Measurements from ENCODE around the gene PFKFB4. TPM values are rescaled to one million over a fixed set of nuclear protein-coding genes. Genes with fewer than 3 reads are reported as not detected.

The PFKFB4 gene
- total RNA-seq, 1 donor from 2014 or later: 19.4 TPM

DNA sequence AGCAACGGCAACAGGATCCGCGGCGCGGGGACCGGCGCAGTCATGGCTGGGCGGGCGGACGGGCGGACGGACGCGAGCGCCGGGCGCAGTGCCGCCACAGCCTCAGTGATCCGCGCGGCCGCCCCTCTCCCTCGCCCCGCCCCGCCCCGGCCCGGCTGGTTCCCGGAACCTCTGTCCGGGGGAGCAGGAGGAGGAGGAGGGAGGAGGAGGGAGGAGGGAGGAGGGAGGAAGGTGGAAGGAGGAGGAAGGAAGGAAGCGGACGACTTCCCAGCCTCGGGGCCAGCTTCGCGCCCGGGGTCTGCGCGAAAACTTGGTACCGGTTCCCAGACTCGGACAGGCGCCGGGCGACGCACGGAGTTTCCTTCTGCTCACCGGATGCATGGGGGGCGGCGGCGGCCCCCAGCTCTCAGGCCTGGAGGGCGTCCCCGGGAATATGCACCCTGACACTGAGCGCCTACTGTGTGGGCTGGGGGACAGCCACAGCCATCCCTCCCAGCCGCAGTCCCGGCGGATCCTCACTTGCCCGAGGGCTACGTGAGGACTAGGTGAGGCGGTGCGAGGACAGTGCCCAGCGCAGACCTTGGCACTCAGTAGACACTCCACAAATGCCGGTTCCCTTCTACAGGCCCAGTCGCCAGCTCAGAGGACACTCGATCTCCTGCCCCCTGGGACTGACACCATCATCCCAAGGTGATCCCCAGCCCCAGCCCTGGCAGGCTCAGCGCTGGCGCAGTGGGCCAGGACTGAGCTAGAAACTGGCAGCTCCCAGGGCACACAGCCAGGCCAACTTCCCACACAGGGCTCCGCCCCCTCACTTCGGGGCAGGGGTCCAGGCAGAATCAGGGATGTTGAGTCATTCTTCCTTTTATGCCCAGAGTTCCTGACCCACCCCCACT lies 52.3 kb downstream of the PFKFB4 start, which contains the start of gene SHISA5:
Gene SHISA5, minus strand, starts transcription at position 124 of the 896 bp plus-strand sequence. Its CDS starts 80 bp downstream, at position 44.
- TF ChIP-seq, protein P1, sequence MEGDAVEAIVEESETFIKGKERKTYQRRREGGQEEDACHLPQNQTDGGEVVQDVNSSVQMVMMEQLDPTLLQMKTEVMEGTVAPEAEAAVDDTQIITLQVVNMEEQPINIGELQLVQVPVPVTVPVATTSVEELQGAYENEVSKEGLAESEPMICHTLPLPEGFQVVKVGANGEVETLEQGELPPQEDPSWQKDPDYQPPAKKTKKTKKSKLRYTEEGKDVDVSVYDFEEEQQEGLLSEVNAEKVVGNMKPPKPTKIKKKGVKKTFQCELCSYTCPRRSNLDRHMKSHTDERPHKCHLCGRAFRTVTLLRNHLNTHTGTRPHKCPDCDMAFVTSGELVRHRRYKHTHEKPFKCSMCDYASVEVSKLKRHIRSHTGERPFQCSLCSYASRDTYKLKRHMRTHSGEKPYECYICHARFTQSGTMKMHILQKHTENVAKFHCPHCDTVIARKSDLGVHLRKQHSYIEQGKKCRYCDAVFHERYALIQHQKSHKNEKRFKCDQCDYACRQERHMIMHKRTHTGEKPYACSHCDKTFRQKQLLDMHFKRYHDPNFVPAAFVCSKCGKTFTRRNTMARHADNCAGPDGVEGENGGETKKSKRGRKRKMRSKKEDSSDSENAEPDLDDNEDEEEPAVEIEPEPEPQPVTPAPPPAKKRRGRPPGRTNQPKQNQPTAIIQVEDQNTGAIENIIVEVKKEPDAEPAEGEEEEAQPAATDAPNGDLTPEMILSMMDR (IDR thresholded peaks at IDR 0.05; ENCODE audit: unreplicated experiment): no peak
- Mint-ChIP-seq H3K36me3 (peaks cover 6% of the 10 kb centered on the region), H3K9me3 (no peaks in the 10 kb centered on the region)

DNA sequence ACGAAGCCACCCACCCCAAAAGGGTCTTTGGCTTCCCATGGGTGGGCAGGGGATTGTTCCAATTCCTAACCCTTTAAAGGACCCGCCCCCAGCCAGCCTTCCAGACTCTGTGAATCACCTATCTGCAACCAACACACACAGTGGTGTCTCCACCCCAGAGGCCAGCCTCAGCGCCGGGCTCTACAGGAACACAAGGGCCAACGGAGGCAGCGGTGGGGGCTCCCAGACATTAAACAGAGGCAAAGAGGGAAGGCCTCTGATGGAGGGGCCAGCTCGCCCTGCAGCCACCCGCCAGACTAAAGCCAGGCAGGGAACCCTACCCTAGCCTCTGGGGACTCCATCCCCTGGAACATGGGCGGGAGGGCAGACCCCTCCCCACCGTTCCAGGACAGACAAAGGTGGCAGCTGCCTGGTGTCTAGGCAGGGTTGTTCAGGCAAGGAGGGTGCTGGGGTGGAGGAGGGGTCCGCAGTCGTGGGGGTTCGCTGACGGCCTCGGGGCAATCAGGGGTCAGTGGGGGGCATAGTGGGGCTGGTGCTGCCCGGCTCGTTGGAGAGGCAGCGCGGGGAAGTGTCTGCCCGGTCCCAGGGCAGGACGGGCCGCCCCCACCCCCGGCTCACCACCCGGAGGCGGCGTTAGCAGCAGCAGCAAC lies 53.1 kb downstream of the PFKFB4 start:
- no peaks in the 10 kb centered on the region for H3K9me3 Mint-ChIP-seq
- H3K36me3 Mint-ChIP-seq: peaks cover 8% of the 10 kb centered on the region
- TF ChIP-seq, protein P1 (IDR thresholded peaks at IDR 0.05; ENCODE audit: unreplicated experiment): no peak
- DNase-seq (ENCODE audit: low spot score in 2 of 2, unreplicated experiment in 2 of 2): peak in 1 of 2 experiments; percentile 45
- no peaks in the 10 kb centered on the region for H3K27me3 Mint-ChIP-seq (ENCODE audit: low read depth)
- H3K27ac Mint-ChIP-seq: peak overlapping the region; percentile 73
- H3K4me1 Mint-ChIP-seq: peaks cover 31% of the 10 kb centered on the region
- H3K4me3 Mint-ChIP-seq: peak overlapping the region; percentile 81

More for the DNA sequence above, 52.3 kb downstream of the PFKFB4 start, which contains the start of gene SHISA5:
- Mint-ChIP-seq H3K4me1 (peaks cover 31% of the 10 kb centered on the region), H3K4me3 (peak within 1 kb of the TSS; percentile 81), H3K27ac (peak within 1 kb of the TSS; percentile 73), H3K27me3 (ENCODE audit: low read depth) (no peaks in the 10 kb centered on the region)
- DNase-seq (ENCODE audit: low spot score in 2 of 2, unreplicated experiment in 2 of 2): peak; percentile 39 to 67

DNA sequence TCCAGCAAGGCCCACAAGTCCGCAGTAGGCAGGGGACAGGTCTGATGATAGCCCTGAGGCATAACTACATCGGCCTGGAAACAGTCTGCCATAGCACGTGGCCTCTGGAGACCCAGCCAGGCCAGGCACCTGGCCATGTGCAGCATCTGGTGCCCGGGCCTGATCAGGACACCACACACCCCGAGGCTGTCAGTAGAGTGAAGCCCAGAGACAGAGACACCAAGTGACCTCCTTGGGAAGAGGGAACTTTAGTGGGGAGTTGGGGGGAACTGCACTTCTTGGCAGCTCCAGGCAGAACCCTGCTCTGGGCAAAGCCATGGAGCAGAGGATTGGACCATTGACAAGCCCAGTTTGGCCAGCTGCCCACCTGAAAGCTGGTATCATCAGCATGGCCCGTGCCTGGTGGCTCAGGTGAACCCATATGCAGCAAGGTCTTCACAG lies 53.9 kb downstream of the PFKFB4 start:
- no peak overlapping the region for H3K27ac Mint-ChIP-seq
- H3K4me3 Mint-ChIP-seq: peak overlapping the region; percentile 81
- TF ChIP-seq, protein P1 (IDR thresholded peaks at IDR 0.05; ENCODE audit: unreplicated experiment): no peak
- peaks cover 3% of the 10 kb centered on the region for H3K9me3 Mint-ChIP-seq
- DNase-seq (ENCODE audit: low spot score in 2 of 2, unreplicated experiment in 2 of 2): no peak
- H3K4me1 Mint-ChIP-seq: peaks cover 29% of the 10 kb centered on the region
- H3K36me3 Mint-ChIP-seq: peaks cover 14% of the 10 kb centered on the region
- no peaks in the 10 kb centered on the region for H3K27me3 Mint-ChIP-seq (ENCODE audit: low read depth)

DNA sequence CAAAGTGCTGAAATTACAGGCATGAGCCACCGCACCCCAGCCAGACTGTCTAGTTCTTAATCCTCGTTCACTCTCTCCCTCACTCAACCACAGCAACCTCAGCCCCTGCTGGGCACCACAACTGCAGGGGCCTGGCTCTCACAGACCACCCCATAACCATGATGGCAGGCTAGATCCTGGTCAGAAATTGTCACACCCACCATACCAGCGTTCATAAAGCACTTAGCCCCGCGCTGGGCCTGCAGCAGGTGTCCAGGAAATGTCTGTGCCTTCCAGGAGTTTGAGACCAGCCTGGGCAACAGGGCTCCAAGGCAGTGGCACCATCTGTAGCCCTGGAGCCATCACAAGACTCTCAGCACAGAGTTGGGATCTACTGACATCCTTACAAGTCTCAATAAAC lies 54.5 kb downstream of the PFKFB4 start:
- Mint-ChIP-seq H3K36me3 (peaks cover 16% of the 10 kb centered on the region), H3K4me3 (peak overlapping the region; percentile 81), H3K4me1 (peaks cover 23% of the 10 kb centered on the region), H3K27ac (peak overlapping the region; percentile 66), H3K27me3 (ENCODE audit: low read depth) (no peaks in the 10 kb centered on the region), H3K9me3 (peaks cover 3% of the 10 kb centered on the region)
- TF ChIP-seq, protein P1 (IDR thresholded peaks at IDR 0.05; ENCODE audit: unreplicated experiment): no peak
- no peak for DNase-seq (ENCODE audit: low spot score in 2 of 2, unreplicated experiment in 2 of 2)

DNA sequence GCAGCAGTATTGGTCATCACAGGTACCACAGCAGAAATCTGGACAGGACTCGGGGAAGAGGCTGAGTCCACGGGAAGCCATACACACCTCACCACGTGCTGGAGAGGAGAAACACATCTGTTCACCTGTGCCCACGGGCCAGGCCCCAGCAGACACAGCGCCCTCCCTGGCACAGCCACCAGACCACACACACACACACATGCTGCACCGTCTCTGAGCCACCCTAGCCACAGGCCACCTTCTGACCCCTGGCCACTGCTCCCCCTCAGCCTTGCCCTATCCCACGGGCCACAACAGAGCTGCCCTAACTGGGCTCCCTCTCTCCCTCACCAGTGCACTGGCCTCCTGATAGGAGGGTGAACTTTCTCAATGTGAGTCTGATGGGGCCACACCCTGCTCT lies 55.4 kb downstream of the PFKFB4 start:
- no peak overlapping the region for H3K4me3 Mint-ChIP-seq

More for the DNA sequence above, 55.4 kb downstream of the PFKFB4 start:
- Mint-ChIP-seq H3K27ac (no peak overlapping the region), H3K4me1 (peaks cover 16% of the 10 kb centered on the region), H3K9me3 (peaks cover 3% of the 10 kb centered on the region), H3K36me3 (peaks cover 16% of the 10 kb centered on the region), H3K27me3 (ENCODE audit: low read depth) (no peaks in the 10 kb centered on the region)
- DNase-seq (ENCODE audit: low spot score in 2 of 2, unreplicated experiment in 2 of 2): no peak
- TF ChIP-seq, protein P1 (IDR thresholded peaks at IDR 0.05; ENCODE audit: unreplicated experiment): no peak
